Right lobe of liver (tissue), 4 donors: Measurements from ENCODE around the gene AKAP13.

ENCODE experiments used
- POLR2A ChIP-seq: fragments of 450-650 bp; IDR thresholded peaks from one replicate; pipeline ENCODE4 v1.6.1; 2017; ENCODE audit warnings: antibody characterized with exemption, mild to moderate bottlenecking
- TF ChIP-seq, protein P1 (sequence below), 4 donors: fragments of 200-600 bp in 3 of 4; fragments of 450-650 bp in 1 of 4; IDR thresholded peaks; one replicate each; pipeline versions ENCODE4 v1.5.1 to v1.8.0; 2016 to 2022; ENCODE audit warnings: antibody characterized with exemption in 4 of 4, mild to moderate bottlenecking in 2 of 4
- donor health status: DM: no; HTN: no; CAD: no.
- donor health status: DM: no; HTN: no; CAD: no.
- donor health status: DM: no; HTN: yes; CAD: no.

DNA sequence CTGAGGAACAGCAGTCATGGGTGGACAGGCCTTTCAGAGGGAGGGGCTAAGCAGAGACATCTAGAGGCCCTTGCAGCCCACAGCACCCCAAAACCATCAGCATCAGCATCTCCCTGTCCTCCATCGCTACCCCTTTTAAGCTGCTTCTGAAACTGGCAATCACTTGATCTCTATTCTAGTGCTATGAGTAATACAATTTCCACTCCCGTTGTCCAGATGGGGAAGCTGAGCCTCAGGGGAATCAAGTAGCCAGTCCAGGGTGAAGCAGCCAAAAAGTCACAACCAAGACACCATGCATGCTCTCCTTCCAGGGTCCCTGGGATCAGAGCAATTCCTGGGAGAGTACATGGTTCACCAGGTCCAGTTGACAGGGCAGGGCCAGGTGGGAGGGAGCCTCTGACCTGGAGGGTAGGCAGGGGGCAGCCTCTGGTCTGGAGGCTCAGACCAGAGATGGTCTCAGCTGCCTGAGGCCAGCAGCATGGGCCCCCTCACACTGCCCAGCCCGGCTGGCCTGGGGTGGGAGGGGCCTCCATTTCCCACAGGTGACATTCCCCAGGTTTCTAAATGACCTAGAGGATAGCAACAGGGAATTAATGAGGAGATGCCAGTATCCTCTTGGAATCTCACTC, 384.4 kb downstream of the AKAP13 start:
- TF ChIP-seq, protein P1, sequence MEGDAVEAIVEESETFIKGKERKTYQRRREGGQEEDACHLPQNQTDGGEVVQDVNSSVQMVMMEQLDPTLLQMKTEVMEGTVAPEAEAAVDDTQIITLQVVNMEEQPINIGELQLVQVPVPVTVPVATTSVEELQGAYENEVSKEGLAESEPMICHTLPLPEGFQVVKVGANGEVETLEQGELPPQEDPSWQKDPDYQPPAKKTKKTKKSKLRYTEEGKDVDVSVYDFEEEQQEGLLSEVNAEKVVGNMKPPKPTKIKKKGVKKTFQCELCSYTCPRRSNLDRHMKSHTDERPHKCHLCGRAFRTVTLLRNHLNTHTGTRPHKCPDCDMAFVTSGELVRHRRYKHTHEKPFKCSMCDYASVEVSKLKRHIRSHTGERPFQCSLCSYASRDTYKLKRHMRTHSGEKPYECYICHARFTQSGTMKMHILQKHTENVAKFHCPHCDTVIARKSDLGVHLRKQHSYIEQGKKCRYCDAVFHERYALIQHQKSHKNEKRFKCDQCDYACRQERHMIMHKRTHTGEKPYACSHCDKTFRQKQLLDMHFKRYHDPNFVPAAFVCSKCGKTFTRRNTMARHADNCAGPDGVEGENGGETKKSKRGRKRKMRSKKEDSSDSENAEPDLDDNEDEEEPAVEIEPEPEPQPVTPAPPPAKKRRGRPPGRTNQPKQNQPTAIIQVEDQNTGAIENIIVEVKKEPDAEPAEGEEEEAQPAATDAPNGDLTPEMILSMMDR (IDR thresholded peaks at IDR 0.05), result no peak
- TF ChIP-seq POLR2A, result no peak
